ENCODE results near the gene NKX6-2.
"Not testable (repeated sequence)": the region's sequence is repeated elsewhere in the genome, so short reads cannot be mapped to it uniquely, and the experiment has no call there.

NKX6-2 gene

GRCh38 chr10:132785723-132786475 is at the start of gene NKX6-2:
TSS of gene NKX6-2 (minus strand) at chr10:132786147. CDS start at chr10:132785948, 199 bp downstream.
- no peak for DNase-seq

- DNase-seq = no peak
Measured at GRCh38 chr10:132834891-132835847, 49.2 kb upstream of the NKX6-2 start.

DNA sequence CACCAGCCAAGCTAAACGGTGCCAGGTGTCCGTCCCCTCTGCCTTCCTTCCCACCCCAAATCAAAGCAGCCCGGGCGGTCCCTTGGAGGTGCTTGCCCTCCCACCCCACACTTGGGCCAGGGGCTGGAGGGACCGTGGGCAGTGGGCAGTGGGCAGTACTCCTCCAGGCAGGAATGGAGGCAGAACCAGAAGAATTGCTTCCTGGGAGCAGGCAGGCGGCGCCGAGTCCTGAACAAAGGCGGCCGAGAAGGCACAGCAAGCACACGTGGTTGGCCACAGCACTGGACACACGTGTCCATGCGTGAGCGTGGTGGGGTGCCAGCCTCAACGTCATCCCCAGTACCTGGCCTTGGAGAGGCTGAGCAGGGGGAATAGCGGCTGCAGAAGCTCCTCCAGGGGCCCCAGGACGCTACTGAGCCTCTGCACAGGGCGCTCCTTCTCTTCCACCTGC is 48.4 kb upstream of the NKX6-2 start:
- no peak for DNase-seq

- no peak for DNase-seq
Measured at GRCh38 chr10:132833421-132834111, 47.6 kb upstream of the NKX6-2 start.

- no peak for DNase-seq
Measured at GRCh38 chr10:132832186-132832969, 46.4 kb upstream of the NKX6-2 start.

DNA sequence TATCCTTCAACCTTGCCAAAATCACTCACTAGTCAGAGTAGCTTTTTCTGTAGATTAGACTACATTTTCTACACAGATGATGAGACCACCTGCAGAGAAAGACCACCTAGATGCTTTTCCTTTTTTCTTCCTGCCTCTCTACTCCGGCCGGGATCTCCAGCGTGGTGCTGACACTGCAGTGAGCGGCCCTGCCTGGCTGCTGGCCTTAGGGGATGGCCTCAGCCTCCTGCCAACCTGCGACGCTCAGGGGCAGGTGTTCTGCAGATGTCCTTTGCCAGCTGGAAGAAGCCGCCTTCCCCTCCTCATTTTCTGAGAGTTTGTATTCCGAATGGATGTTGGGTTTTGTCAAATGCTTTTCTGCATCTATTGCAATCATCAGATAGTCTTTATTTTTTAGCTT is 43.5 kb upstream of the NKX6-2 start:
- no peak for DNase-seq

DNA sequence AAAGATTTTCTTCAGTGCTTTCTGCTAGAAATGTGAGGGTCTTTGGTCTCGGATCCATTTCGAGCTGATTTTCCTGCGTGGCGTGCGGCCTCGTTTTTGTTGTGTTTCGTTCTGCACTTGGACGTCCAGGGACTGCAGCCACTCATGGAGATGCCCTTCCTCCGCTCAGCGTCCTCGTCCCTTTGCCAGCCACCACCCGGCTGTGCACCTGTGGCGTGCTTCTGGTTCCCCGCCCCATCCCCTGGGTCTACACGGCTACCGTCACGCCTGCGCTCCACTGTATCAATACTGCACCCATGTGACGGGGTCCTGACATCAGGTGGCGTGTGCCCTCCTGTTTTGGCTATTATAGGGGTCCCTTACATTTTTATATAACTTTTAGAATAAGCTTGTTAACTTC is 42.7 kb upstream of the NKX6-2 start:
- no peak for DNase-seq

DNA sequence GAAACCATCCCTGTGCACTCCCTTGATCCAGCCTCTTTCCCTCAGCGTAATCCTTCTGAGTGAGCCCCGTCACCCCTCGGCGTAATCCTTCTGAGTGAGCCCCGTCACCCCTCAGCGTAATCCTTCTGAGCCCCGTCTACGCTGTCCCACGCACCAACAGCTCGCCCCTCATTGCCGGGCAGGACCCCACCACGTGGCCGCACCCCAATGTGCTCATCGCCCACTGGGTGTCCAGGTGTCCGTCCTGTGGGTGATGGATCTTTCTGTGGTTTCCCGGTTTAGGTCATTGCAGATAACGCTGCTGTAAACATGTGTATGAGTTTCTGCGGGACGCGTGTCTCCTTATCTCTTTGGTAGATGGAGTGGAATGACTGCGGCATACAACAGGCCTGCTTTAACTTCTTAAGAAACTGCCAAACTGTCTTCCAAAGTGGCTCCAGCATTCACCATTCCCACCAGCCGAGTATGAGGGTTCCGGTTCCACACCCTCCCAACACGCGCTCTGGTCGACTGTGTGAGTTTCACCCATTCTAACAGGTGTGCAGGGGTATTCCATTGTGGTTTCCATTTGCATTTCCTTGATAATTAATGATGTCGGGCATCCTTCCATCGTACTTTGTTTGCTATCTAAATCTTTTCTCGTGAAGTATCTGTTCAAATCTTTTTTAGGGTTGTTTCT is 42.1 kb upstream of the NKX6-2 start:
- DNase-seq = no peak

DNA sequence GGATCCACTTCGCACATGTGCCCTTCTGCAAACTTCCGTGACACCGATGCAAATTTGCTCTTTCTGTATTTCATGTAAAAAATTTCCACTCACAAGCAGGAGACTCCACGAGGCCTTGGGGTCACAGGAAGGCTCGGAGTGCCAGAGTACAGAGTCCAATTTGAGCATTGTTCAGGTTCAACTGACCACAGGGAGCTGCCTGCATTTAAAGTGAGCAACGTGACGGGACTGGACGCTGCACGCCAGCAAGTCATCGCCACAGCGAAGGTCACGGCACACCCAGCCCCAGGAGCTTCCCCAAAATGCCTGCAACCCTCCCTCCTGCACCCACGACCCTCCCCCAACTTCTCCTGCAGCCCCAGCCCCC is 41.5 kb upstream of the NKX6-2 start:
- no peak for DNase-seq

DNA sequence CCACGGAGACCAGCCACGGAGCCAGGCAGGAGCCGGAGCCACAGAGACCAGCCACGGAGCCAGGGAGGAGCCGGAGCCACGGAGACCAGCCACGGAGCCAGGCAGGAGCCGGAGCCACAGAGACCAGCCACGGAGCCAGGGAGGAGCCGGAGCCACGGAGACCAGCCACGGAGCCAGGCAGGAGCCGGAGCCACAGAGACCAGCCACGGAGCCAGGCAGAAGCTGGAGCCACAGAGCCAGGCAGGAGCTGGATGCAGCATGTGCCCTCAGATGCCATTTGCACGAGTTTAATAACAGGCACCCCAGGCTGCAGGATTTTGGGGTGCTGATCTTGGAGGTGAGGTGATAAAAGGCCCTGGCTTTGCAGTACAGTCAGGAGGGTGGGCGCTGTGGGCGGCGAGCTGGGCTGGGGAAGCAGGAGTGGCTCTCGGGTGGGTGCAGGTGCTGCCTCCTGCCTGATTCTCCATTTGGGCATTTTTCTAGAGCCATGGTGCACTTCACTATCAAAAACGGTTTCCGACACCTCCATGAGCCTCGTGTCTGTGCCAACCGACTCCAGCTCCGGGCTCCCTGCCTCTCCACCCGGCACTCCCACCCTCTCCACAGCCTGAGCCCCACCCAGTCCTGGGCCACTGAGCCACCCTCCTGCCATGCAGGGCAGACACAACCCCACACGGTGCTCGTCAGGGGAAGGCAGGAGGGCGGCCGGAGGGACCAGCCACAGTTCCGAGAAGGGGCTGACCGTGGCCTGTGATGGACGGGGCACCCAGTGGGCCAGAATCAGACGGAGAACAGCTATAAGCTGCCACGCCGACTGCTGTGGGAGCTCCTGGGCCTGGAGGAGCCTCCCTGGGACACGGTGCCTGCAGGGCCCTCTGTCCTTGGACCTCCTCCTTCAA is 40.8 kb upstream of the NKX6-2 start:
- no peak for DNase-seq

GRCh38 chr10:132825783-132826523 is 40.0 kb upstream of the NKX6-2 start:
- not testable (repeated sequence) for DNase-seq

GRCh38 chr10:132820056-132820455 is 34.1 kb upstream of the NKX6-2 start:
- DNase-seq = no peak

GRCh38 chr10:132817701-132818211 is 31.8 kb upstream of the NKX6-2 start:
- DNase-seq = no peak

DNA sequence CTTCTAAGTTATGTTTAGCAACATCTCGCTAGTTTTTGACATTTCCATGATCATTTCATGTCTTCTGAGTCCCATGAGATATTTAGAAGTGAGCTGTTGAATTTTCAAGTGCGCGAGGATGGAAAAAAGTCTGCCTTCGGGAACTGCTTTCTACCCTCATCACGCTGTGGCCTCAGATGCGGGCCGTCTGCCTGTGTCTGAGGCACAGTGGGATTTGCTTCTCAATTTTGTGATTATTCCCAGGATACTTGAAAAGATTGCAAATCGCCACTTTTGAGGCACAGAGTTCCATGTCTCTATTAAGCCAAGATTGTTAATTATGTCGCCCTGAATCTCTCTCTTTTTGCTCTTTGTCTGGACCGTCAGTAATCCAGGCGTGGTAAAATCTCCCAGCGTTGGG is 30.8 kb upstream of the NKX6-2 start:
- DNase-seq = no peak

GRCh38 chr10:132815168-132815857 is 29.4 kb upstream of the NKX6-2 start:
- no peak for DNase-seq

DNA sequence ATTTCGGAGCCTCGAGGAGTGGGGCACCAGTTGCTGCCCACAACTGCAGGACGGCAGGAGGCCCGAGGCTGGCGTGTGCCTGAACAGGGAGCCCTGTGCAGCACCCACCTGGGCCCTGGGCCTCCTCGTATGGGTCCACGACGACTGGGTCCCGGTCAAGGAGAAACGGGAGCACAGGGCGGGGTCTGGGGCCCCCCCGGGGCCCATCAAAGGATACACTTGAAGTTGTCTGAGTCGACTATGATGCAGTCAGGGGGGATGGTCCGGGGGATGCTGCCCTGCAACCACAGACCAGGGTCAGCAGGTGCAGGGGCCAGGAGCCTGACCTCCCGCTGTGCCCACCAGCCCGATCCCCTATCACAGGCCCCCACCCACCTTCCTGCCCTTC is 28.5 kb upstream of the NKX6-2 start:
- DNase-seq = no peak

GRCh38 chr10:132813560-132814468 is 27.9 kb upstream of the NKX6-2 start:
- DNase-seq = no peak

- no peak for DNase-seq
Measured at GRCh38 chr10:132813001-132813401, 27.1 kb upstream of the NKX6-2 start.

Measured in NCI-H1105 treated with DMSO at 0.1 percent for 48 hours (cell line).